GM18520 (cell line): ENCODE data around the gene SRD5A3.
"Not testable (repeated sequence)": the region's sequence is repeated elsewhere in the genome, so short reads cannot be mapped to it uniquely, and the experiment has no call there.

ENCODE experiments used
- ATAC-seq: cut with Tn5 transposase; IDR thresholded peaks from one replicate; pipeline ENCODE4 v1.9.1; 2021; ENCODE audit not compliant: unreplicated experiment

SRD5A3 gene

DNA sequence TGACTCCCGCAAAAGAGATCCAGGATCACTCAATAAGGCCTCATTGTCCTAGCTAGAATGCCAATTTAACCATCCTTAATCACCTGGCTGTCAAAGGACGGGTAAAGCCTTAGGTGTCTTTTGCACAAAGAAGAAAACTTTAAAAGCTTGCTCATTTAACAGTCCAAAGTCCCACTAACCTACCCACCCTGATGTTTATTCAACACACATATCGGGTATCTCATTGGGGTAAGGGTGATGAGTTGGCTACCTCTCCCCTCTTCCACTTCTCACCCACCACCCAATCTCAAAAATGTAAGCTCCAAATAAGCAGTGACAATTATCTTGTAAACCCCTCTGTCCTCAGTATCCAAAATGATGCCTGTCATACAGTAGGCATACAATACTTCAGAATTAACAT, 988 bp upstream of the SRD5A3 start:
- ATAC-seq = no peak

- no peak for ATAC-seq
Measured at GRCh38 chr4:55346851-55347255, 811 bp downstream of the SRD5A3 start.

DNA sequence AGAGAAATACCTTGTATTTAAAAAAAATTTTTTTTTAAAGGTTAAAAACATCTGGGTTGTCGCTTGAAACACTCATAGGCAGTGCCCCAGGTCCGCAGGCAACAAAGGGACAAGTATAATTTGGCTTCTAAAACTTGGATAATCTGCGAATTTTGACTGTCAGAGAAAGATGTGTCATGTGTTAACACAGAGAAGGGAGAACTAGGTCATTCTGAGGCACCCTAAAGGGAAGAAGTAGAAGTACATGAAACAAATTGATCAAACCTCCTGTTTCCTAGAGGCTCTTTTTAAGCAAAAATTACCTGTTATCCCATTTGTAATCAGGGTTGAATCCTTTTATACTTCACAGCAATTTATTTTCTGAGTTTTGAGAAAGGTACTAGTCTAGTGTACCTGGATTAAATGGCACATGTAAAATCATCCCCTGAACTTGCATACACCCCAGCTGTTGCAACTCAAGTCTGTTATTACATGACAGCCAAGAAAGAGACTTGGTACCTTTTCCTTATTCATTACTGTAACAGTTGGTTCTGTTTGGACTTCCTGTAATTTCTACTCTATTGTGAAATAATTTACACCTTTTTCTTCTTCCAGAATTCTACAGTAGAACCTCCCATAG, 1.7 kb downstream of the SRD5A3 start:
- no peak for ATAC-seq

GRCh38 chr4:55348466-55348865, 2.4 kb downstream of the SRD5A3 start:
- ATAC-seq = no peak

DNA sequence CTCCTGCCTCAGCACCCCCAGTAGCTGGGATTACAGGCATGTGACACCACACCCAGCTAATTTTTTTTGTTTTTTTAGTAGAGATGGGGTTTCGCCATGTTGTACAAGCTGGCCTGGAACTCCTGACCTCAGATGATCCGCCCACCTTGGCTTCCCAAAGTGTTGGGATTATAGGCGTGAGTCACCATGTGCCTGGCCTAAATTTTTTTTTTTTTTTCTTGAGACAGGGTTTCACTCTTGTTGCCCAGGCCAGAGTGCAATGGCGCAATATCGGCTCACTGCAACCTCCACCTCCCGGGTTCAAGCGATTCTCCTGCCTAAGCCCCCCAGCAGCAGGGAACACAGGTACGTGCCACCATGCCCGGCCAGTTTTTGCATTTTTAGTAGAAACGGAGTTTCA, 4.8 kb downstream of the SRD5A3 start:
- not testable (repeated sequence) for ATAC-seq

GRCh38 chr4:55351824-55352223, 5.8 kb downstream of the SRD5A3 start:
- no peak for ATAC-seq

- no peak for ATAC-seq
Measured at GRCh38 chr4:55352726-55353125, 6.7 kb downstream of the SRD5A3 start.

GRCh38 chr4:55353228-55353747, 7.2 kb downstream of the SRD5A3 start:
- not testable (repeated sequence) for ATAC-seq

DNA sequence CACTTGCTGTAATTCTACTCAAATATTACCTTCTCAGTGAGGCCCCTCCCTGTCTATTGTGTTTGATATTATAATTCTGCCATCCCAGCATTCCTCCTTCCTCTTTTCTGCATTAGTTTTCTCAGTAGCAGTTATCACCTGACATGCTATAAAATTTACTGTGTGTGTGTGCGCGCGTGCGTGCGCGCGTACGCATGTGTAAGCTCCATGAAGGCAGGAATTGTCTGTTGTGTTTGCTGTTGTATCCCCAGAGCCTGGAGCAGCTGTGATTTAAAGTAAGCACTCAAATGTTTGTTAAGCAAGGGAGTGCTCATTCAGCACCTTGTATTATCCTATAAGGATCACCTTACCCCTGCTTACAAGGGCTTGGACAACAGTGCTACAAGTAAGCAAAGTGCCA, 8.6 kb downstream of the SRD5A3 start:
- no peak for ATAC-seq

GRCh38 chr4:55355555-55355954, 9.5 kb downstream of the SRD5A3 start:
- no peak for ATAC-seq

DNA sequence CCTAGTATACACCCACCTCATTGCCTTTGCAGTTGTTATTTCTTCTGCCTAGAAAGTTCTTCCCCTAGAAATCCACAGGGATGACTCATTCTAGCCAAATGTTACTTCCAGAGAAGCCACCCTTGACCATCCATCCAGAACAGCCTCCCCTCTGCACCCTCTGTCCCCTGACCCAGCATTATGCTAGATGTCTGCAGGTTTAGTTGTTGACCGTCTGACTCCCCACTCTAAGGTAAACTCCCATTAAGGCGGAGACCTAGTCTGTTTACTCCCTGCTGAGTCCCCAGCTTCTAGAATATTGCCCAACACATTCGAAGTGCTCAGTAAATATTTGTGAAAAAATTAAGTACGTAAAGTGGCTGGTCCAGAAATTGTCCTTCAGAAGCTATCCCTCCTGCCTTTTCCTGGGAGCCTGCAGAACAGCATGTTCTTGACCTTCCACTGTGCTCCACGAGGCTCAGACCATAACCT, 11.0 kb downstream of the SRD5A3 start:
- no peak for ATAC-seq

DNA sequence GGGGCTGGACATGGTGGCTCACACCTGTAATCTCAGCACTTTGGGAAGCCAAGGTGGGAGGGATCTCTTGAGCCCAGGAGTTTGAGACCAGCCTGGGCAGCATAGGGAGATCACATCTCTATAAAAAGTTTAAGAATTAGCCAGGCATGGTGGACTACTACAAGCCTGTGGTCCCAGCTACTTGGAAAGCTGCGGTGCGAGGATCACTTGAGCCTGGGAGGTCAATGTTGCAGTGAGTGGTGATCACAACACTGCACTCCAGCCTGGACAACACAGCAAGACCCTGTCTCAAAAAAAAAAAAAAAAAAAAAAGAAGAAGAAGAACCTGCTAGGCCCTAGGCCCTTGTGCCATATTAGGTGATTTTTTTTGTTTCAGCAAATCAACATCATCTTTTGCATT, 12.2 kb downstream of the SRD5A3 start:
- no peak for ATAC-seq

DNA sequence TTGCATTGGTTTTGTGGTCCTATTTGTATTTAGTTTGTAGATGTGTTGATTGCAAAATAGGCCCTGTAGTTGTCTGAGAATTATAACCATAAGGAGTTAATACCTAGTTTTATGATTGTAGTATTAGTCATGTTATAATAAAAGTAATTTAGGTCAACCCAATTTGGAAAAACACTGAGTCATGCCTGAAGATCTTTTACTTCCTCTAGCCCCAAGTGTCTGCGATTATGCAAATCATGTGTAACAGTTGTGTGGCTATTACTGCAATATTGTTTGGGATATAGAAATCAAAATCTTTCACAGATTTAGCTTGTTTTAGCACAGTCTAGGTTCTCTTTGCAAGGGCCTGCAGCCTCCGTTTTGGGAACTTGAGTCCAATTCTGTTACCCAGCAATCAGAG, 12.6 kb downstream of the SRD5A3 start:
- peak; percentile 82 for ATAC-seq

DNA sequence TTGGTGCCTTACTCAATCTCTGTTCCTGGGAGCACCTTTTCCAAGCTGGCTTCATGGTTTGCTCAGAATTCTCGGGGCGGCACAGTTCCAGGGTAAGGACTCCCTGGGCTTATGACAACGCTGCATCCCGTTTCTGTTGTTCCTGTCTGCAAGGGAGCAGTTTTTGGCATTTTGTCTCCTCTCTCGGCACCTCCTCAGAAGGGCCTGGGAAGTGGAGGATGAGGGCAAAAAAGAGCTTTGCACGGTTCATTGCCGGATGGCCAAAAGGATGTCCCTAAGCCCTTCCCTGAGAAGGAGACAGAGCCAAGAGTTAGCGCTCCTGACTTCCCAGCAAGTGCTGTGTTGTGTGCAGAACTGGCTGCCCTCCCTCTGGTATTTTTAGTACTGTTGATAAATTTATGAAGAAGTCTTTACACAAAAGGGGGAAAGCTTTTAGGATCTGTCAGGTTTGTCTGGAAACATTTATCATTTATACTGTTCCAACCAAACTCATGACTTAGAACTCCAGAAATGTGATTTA, 13.4 kb downstream of the SRD5A3 start:
- ATAC-seq = no peak

DNA sequence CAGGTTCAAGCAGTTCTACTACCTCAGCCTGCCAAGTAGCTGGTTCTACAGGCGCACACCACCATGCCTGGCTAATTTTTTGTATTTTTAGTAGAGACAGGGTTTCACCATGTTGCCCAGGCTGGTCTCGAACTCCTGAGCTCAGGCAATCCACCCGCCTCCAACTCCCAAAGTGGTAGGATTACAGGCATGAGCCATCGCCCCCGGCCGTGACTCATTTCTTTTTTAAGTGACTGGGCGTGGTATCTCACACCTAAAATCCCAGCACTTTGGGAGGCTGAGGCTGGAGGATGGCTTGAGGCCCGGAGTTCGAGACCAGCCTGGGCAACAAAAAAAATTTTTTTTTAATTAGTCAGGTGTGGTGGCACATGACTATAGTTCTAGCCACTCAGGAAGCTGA, 16.9 kb downstream of the SRD5A3 start:
- ATAC-seq = not testable (repeated sequence)

DNA sequence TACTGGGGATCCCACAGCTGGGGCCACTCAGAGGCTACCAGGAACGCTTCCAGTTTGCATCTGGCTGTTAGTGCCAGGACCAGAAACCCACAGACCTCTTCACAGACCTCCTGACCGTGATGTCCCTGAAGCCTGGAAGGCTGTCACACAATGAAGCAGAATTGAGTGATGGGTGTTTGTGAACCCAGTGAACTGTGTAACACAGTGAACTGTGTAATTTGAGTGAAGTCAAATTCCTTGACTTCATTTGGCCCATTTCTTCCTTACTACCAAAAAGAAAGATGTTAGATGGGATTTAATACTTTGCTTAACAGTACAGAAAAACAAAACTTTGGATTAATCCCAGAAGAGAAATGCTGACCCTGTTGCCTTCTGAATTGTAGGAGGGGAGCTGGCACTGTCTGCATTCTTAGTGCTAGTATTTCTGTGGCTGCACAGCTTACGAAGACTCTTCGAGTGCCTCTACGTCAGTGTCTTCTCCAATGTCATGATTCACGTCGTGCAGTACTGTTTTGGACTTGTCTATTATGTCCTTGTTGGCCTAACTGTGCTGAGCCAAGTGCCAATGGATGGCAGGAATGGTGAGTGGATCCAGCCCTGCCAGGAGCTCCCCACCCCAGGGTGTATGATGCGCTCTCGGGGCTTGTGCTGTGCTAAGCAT, 17.8 kb downstream of the SRD5A3 start:
- no peak for ATAC-seq

- ATAC-seq = no peak
Measured at GRCh38 chr4:55364691-55365344, 18.8 kb downstream of the SRD5A3 start.

- no peak for ATAC-seq
Measured at GRCh38 chr4:55365345-55365728, 19.3 kb downstream of the SRD5A3 start.

GRCh38 chr4:55366621-55367020, 20.6 kb downstream of the SRD5A3 start:
- no peak for ATAC-seq

DNA sequence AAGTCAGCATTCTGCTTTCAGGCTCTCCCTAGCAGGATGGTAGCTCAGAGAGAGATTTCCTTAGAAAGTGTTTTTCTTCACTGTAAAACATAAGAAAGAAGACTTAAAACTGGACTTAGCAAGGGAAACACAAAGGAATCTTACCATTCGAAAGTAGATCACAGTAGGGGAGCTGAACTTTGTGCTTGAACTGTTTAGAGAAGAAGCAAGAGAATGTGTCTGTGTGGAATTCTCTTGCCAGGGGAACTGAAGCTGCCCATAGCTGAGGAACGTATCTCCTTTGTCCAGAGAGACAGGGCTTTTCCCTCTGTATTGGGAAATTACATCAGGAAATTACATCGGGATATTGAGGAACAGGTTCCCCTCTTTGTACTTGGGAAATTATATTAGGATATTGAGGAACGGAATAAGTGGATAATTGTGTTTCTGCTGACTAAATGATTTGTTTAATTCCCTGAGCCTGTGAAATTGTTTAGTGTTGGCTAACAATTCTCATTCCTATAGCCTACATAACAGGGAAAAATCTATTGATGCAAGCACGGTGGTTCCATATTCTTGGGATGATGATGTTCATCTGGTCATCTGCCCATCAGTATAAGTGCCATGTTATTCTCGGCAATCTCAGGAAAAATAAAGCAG, 21.2 kb downstream of the SRD5A3 start:
- ATAC-seq = no peak

DNA sequence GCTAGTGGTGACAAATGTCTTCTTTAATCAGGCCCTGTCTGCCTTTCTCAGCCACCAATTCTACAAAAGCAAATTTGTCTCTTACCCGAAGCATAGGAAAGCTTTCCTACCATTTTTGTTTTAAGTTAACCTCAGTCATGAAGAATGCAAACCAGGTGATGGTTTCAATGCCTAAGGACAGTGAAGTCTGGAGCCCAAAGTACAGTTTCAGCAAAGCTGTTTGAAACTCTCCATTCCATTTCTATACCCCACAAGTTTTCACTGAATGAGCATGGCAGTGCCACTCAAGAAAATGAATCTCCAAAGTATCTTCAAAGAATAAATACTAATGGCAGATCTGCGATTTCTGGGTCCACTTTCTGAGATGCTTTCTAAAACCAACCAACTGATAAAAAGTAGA, 23.9 kb downstream of the SRD5A3 start:
- ATAC-seq = no peak
